GM19468 (cell line): ENCODE data around the gene ELK1.

ENCODE experiments used
- ATAC-seq: cut with Tn5 transposase; IDR thresholded peaks from one replicate; pipeline ENCODE4 v1.9.1; 2021; ENCODE audit warnings: mild to moderate bottlenecking, moderate library complexity, moderate number of reproducible peaks; ENCODE audit not compliant: unreplicated experiment; ENCODE audit errors: extremely low read depth

The ELK1 gene

GRCh38 chrX:47646636-47647035 lies 3.7 kb downstream of the ELK1 start:
- no peak for ATAC-seq

GRCh38 chrX:47645530-47645929 lies 4.8 kb downstream of the ELK1 start:
- ATAC-seq = no peak

GRCh38 chrX:47644557-47645091 lies 5.7 kb downstream of the ELK1 start:
- no peak for ATAC-seq

- ATAC-seq = no peak
These were observed 6.4 kb downstream of the ELK1 start for GRCh38 chrX:47643926-47644325.

GRCh38 chrX:47638816-47639215 lies 11.5 kb downstream of the ELK1 start:
- ATAC-seq = no peak

- no peak for ATAC-seq
These were observed 12.7 kb downstream of the ELK1 start for GRCh38 chrX:47637546-47638195.

GRCh38 chrX:47634871-47635575 lies 15.3 kb downstream of the ELK1 start:
- no peak for ATAC-seq

GRCh38 chrX:47633689-47634590 lies 16.4 kb downstream of the ELK1 start:
- ATAC-seq = no peak

GRCh38 chrX:47632666-47633065 lies 17.7 kb downstream of the ELK1 start:
- ATAC-seq = no peak

- ATAC-seq = no peak
These were observed 18.7 kb downstream of the ELK1 start for GRCh38 chrX:47631676-47632075.

- ATAC-seq = no peak
These were observed 20.8 kb downstream of the ELK1 start, which contains the start of gene CFP for GRCh38 chrX:47629419-47630200. Gene CFP, minus strand, starts transcription at chrX:47629930. Its CDS starts 86 bp downstream, at chrX:47629844.

- ATAC-seq = peak; percentile 24
These were observed 21.4 kb downstream of the ELK1 start for GRCh38 chrX:47628982-47629381.

GRCh38 chrX:47625365-47625764 lies 25.0 kb downstream of the ELK1 start:
- ATAC-seq = no peak

GRCh38 chrX:47623540-47624027 lies 26.8 kb downstream of the ELK1 start:
- no peak for ATAC-seq

- no peak for ATAC-seq
These were observed 28.5 kb downstream of the ELK1 start for GRCh38 chrX:47621851-47622250.

GRCh38 chrX:47620303-47620685 lies 30.1 kb downstream of the ELK1 start:
- no peak for ATAC-seq

GRCh38 chrX:47619486-47620302 lies 30.7 kb downstream of the ELK1 start, which contains the start of gene SYN1:
Gene SYN1, minus strand, starts transcription at chrX:47619857. Its CDS starts 129 bp downstream, at chrX:47619728.
- ATAC-seq = peak; percentile 62

- ATAC-seq = no peak
These were observed 31.4 kb downstream of the ELK1 start for GRCh38 chrX:47618923-47619485.
